Fibroblast of lung (primary cell): ENCODE results near the gene ROR2. TPM values are rescaled to one million over a fixed set of nuclear protein-coding genes. Genes with fewer than 3 reads are reported as not detected.

Experiments
- DNase-seq, 2 donors: peaks; one replicate each; pipeline versions ENCODE4 v3.0.0 to v3.0.0-alpha.2; 2010; ENCODE audit warnings: low read depth in 2 of 2
- H2AFZ ChIP-seq: 2 replicates; pipeline ENCODE4 v1.5.1; 2012; ENCODE audit warnings: low read length, control low read depth, inconsistent platforms
- H3K27ac ChIP-seq: 2 replicates; pipeline ENCODE4 v1.5.1; 2011; ENCODE audit warnings: low read length, control low read depth; ENCODE audit not compliant: insufficient read depth
- H3K27me3 ChIP-seq: 2 replicates; pipeline ENCODE4 v1.5.1; 2011; ENCODE audit warnings: mild to moderate bottlenecking, low read length; ENCODE audit not compliant: control insufficient read depth, insufficient read depth
- H3K36me3 ChIP-seq: 2 replicates; pipeline ENCODE4 v1.5.1; 2011; ENCODE audit warnings: low read length; ENCODE audit not compliant: control insufficient read depth, insufficient read depth
- H3K4me1 ChIP-seq: 2 replicates; pipeline ENCODE4 v1.5.1; 2011; ENCODE audit warnings: low read length; ENCODE audit not compliant: control insufficient read depth, insufficient read depth; ENCODE audit errors: extremely low read depth
- H3K4me2 ChIP-seq: 2 replicates; pipeline ENCODE4 v1.5.1; 2011; ENCODE audit warnings: low read length, control low read depth; ENCODE audit not compliant: insufficient read depth; ENCODE audit errors: extremely low read depth
- H3K4me3 ChIP-seq, 4 experiments: fragments of 200-600 bp in 1 of 4; sonication (generic) in 1 of 4; replicated peaks in 1 of 4; 2 replicates each; pipeline ENCODE4 v1.5.1; 2011 to 2016; ENCODE audit warnings: low read length in 4 of 4, low read depth in 3 of 4, mild to moderate bottlenecking in 3 of 4, control low read depth in 2 of 4, inconsistent platforms in 1 of 4, mixed read lengths in 1 of 4; ENCODE audit not compliant: insufficient read depth in 1 of 4; ENCODE audit errors: control extremely low read depth in 1 of 4
- H3K79me2 ChIP-seq: 2 replicates; pipeline ENCODE4 v1.5.1; 2012; ENCODE audit warnings: mild to moderate bottlenecking, low read length, inconsistent platforms; ENCODE audit not compliant: control insufficient read depth, insufficient read depth
- H3K9ac ChIP-seq: 2 replicates; pipeline ENCODE4 v1.5.1; 2011; ENCODE audit warnings: mild to moderate bottlenecking, low read length, control low read depth; ENCODE audit not compliant: insufficient read depth
- H3K9me3 ChIP-seq: 2 replicates; pipeline ENCODE4 v1.5.1; 2012; ENCODE audit warnings: low read depth, low read length; ENCODE audit not compliant: control insufficient read depth, insufficient read depth
- H4K20me1 ChIP-seq: 2 replicates; pipeline ENCODE4 v1.5.1; 2011; ENCODE audit warnings: low read length; ENCODE audit not compliant: control insufficient read depth, insufficient read depth; ENCODE audit errors: extremely low read depth
- EZH2 ChIP-seq: IDR thresholded peaks from 2 replicates; pipeline ENCODE4 v1.5.1; 2012; ENCODE audit warnings: low read length, control low read depth, mild to moderate bottlenecking; ENCODE audit errors: missing control alignments
- polyA plus RNA-seq, 2 donors: library from polyadenylated mRNA; depleted of rRNA in 1 of 2; stranded (reverse) in 1 of 2; unstranded in 1 of 2; fragments of >200 nt; gene quantifications; 2 replicates each; pipeline ENCODE4 v1.2.1, GENCODE V29; 2011 to 2012; ENCODE audit warnings: missing spikeins in 1 of 2
- total RNA-seq: library from RNA; depleted of rRNA; stranded (reverse); fragments of >200 nt; gene quantifications from 2 replicates; pipeline ENCODE4 v1.2.1, GENCODE V29; 2014
- TF ChIP-seq, protein P1 (sequence below), 2 donors: IDR thresholded peaks in 1 of 2; conservative IDR thresholded peaks in 1 of 2; 1 replicate in 1 of 2; 2 replicates in 1 of 2; pipeline ENCODE4 v1.5.1; 2011 to 2012; ENCODE audit warnings: low read length in 2 of 2, control low read depth in 1 of 2, inconsistent platforms in 1 of 2, low read depth in 1 of 2, mild to moderate bottlenecking in 1 of 2

Gene ROR2
- total and polyA plus RNA-seq, 2 donors (not counting 1 experiment from before 2014, with no cell fraction given): 2.3 to 27.9 TPM

DNA sequence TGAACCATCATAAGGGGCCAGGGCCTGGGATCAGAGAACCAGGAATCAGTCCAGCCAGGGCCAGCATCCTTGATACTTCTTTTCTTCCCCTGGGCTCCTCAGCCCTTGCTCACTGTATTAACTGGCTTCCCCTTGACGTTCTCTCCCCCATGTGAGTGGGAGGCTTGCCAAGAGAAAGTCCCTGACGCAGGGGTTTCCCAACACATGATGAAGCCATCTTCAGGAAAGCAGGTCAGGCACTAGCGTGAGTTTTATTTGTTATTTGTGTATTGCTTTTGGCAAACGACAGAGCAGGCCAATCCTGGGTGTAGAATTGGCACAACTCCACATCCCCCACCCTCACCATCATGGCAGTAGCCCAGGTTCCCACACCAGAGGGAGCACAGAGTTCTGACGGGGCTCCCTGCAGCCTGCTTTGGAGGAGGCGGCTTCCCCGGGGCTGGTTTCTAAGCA, 360.9 kb downstream of the ROR2 start:
- no peaks in the 10 kb centered on the region for H3K36me3 ChIP-seq
- no peaks in the 10 kb centered on the region for H3K27me3 ChIP-seq
- H2AFZ ChIP-seq: no peak overlapping the region
- no peak overlapping the region for H3K27ac ChIP-seq
- TF ChIP-seq, protein P1, sequence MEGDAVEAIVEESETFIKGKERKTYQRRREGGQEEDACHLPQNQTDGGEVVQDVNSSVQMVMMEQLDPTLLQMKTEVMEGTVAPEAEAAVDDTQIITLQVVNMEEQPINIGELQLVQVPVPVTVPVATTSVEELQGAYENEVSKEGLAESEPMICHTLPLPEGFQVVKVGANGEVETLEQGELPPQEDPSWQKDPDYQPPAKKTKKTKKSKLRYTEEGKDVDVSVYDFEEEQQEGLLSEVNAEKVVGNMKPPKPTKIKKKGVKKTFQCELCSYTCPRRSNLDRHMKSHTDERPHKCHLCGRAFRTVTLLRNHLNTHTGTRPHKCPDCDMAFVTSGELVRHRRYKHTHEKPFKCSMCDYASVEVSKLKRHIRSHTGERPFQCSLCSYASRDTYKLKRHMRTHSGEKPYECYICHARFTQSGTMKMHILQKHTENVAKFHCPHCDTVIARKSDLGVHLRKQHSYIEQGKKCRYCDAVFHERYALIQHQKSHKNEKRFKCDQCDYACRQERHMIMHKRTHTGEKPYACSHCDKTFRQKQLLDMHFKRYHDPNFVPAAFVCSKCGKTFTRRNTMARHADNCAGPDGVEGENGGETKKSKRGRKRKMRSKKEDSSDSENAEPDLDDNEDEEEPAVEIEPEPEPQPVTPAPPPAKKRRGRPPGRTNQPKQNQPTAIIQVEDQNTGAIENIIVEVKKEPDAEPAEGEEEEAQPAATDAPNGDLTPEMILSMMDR (conservative IDR thresholded peaks at IDR 0.05 in 1 of 2, IDR thresholded peaks at IDR 0.05 in 1 of 2; ENCODE audit: low read depth in 1 of 2, low read length in 2 of 2): no peak
- no peak for TF ChIP-seq EZH2
- H3K9me3 ChIP-seq: no peaks in the 10 kb centered on the region
- H4K20me1 ChIP-seq: no peaks in the 10 kb centered on the region
- no peaks in the 10 kb centered on the region for H3K4me1 ChIP-seq
- no peak overlapping the region for H3K9ac ChIP-seq
- DNase-seq: peak; percentile 60 to 90
- no peak overlapping the region for H3K4me2 ChIP-seq
- H3K4me3 ChIP-seq: no peak overlapping the region
- H3K79me2 ChIP-seq: no peaks in the 10 kb centered on the region

DNA sequence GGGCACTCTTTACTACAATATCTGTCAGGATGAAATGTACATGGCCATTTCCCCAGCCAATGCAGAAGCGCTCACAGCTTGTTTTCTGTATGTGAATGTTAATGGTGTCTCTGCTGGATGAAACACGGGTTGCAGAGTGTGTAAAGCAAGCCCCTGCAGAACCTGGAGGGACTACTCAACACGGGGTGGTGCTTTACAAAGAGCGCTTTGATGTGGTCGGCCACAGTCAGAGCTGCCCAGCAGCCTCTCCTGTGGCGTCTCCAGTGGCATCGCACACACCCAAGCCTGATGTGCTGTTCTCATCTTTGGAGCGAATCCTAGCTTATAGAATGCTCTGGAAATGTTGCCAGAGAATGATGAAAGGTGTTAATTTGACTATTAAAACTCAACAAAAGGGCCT, 363.7 kb downstream of the ROR2 start:
- no peaks in the 10 kb centered on the region for H3K4me1 ChIP-seq
- no peaks in the 10 kb centered on the region for H3K79me2 ChIP-seq
- no peaks in the 10 kb centered on the region for H4K20me1 ChIP-seq
- H3K4me3 ChIP-seq: no peak overlapping the region
- H3K27ac ChIP-seq: no peak overlapping the region
- no peak overlapping the region for H3K9ac ChIP-seq
- no peaks in the 10 kb centered on the region for H3K36me3 ChIP-seq
- DNase-seq: no peak
- H3K27me3 ChIP-seq: no peaks in the 10 kb centered on the region
- no peaks in the 10 kb centered on the region for H3K9me3 ChIP-seq
- TF ChIP-seq, protein P1 (conservative IDR thresholded peaks at IDR 0.05 in 1 of 2, IDR thresholded peaks at IDR 0.05 in 1 of 2; ENCODE audit: low read depth in 1 of 2, low read length in 2 of 2): no peak
- no peak for TF ChIP-seq EZH2
- no peak overlapping the region for H2AFZ ChIP-seq
- H3K4me2 ChIP-seq: no peak overlapping the region

DNA sequence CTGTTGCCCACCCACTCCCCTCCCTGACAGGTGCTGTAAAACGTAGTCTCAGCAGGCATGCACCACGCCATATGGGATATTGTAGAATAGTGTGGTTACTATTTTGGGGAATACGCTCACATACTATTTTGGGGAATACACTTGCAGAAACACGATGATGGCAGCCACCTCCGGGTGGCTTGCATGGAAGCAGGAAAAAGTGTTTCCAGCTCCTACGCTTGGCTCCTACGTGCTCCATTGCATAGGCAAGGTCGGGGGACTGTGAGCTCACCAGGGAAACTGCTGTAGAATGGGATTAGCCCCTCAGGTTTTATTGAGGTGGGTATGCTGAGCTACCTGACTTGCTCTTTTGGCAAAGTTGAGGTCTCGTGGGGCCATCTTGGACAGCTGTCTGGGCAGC, 366.1 kb downstream of the ROR2 start:
- H3K36me3 ChIP-seq: no peaks in the 10 kb centered on the region
- H3K27me3 ChIP-seq: no peaks in the 10 kb centered on the region
- DNase-seq: no peak
- TF ChIP-seq EZH2: no peak
- TF ChIP-seq, protein P1 (conservative IDR thresholded peaks at IDR 0.05 in 1 of 2, IDR thresholded peaks at IDR 0.05 in 1 of 2; ENCODE audit: low read depth in 1 of 2, low read length in 2 of 2): no peak
- no peak overlapping the region for H2AFZ ChIP-seq
- no peaks in the 10 kb centered on the region for H3K4me1 ChIP-seq
- H4K20me1 ChIP-seq: no peaks in the 10 kb centered on the region
- H3K4me2 ChIP-seq: no peak overlapping the region
- no peak overlapping the region for H3K27ac ChIP-seq
- no peak overlapping the region for H3K4me3 ChIP-seq
- H3K79me2 ChIP-seq: no peaks in the 10 kb centered on the region
- H3K9ac ChIP-seq: no peak overlapping the region
- no peaks in the 10 kb centered on the region for H3K9me3 ChIP-seq
